ENCODE results near the gene APCDD1L. TPM values are rescaled to one million over a fixed set of nuclear protein-coding genes. Genes with fewer than 3 reads are reported as not detected.

The APCDD1L gene
- polyA plus RNA-seq, 1 of the 3 experiments (the other 2 are of a cell fraction) = 0.99 TPM

DNA sequence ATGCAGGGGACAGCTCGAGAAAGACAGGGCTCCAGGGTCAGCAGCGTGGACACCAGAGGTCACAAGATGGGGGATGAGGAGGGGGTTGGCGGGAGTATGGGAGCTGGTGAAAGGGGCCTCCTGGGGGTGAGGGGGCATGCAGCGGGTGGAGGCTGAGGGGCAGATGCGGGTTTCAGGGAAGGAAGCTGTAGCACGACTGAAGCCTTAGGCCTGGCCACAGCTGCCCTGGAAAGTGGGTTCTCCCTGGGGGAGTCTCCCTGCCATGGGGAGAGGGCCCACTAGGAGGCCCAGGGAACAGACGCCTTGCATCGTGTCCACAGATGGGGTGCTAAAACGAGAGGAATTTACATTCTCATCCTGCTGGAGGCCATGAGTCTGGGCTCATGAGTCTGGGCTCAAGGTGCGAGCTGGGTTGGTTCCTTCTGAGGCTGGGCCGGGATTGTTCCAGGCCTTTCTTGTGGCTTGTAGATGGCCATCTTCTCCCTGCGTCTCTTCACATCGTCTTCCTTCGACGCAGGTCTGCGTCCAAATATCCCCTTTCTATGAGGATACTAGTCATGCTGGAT, 18.0 kb downstream of the APCDD1L start:
- H3K4me2 ChIP-seq = no peak overlapping the region
- no peaks in the 10 kb centered on the region for H3K4me1 ChIP-seq (ENCODE audit: control insufficient read depth in 1 of 2, insufficient read depth in 2 of 2, low read depth in 1 of 2, low read length in 1 of 2)
- TF ChIP-seq ELF1 (IDR thresholded peaks at IDR 0.05) = no peak
- TF ChIP-seq, protein P1, sequence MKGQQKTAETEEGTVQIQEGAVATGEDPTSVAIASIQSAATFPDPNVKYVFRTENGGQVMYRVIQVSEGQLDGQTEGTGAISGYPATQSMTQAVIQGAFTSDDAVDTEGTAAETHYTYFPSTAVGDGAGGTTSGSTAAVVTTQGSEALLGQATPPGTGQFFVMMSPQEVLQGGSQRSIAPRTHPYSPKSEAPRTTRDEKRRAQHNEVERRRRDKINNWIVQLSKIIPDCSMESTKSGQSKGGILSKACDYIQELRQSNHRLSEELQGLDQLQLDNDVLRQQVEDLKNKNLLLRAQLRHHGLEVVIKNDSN (IDR thresholded peaks at IDR 0.05; ENCODE audit: borderline replicate concordance, low read depth) = no peak
- TF ChIP-seq GABPA (IDR thresholded peaks at IDR 0.05; ENCODE audit: low read depth) = no peak
- no peak for TF ChIP-seq MXI1 (IDR thresholded peaks at IDR 0.05; ENCODE audit: low read depth, low read length)
- no peak for TF ChIP-seq TEAD4 (IDR thresholded peaks at IDR 0.05; ENCODE audit: borderline replicate concordance, insufficient read depth)
- TF ChIP-seq, protein P2, sequence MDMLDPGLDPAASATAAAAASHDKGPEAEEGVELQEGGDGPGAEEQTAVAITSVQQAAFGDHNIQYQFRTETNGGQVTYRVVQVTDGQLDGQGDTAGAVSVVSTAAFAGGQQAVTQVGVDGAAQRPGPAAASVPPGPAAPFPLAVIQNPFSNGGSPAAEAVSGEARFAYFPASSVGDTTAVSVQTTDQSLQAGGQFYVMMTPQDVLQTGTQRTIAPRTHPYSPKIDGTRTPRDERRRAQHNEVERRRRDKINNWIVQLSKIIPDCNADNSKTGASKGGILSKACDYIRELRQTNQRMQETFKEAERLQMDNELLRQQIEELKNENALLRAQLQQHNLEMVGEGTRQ (IDR thresholded peaks at IDR 0.05; ENCODE audit: borderline replicate concordance, low read depth, low read length) = no peak
- TF ChIP-seq, protein P3, sequence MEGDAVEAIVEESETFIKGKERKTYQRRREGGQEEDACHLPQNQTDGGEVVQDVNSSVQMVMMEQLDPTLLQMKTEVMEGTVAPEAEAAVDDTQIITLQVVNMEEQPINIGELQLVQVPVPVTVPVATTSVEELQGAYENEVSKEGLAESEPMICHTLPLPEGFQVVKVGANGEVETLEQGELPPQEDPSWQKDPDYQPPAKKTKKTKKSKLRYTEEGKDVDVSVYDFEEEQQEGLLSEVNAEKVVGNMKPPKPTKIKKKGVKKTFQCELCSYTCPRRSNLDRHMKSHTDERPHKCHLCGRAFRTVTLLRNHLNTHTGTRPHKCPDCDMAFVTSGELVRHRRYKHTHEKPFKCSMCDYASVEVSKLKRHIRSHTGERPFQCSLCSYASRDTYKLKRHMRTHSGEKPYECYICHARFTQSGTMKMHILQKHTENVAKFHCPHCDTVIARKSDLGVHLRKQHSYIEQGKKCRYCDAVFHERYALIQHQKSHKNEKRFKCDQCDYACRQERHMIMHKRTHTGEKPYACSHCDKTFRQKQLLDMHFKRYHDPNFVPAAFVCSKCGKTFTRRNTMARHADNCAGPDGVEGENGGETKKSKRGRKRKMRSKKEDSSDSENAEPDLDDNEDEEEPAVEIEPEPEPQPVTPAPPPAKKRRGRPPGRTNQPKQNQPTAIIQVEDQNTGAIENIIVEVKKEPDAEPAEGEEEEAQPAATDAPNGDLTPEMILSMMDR (IDR thresholded peaks at IDR 0.05) = no peak
- TF ChIP-seq, protein P4, sequence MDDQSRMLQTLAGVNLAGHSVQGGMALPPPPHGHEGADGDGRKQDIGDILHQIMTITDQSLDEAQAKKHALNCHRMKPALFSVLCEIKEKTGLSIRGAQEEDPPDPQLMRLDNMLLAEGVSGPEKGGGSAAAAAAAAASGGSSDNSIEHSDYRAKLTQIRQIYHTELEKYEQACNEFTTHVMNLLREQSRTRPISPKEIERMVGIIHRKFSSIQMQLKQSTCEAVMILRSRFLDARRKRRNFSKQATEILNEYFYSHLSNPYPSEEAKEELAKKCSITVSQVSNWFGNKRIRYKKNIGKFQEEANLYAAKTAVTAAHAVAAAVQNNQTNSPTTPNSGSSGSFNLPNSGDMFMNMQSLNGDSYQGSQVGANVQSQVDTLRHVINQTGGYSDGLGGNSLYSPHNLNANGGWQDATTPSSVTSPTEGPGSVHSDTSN (IDR thresholded peaks at IDR 0.05) = no peak
- TF ChIP-seq, protein P5, sequence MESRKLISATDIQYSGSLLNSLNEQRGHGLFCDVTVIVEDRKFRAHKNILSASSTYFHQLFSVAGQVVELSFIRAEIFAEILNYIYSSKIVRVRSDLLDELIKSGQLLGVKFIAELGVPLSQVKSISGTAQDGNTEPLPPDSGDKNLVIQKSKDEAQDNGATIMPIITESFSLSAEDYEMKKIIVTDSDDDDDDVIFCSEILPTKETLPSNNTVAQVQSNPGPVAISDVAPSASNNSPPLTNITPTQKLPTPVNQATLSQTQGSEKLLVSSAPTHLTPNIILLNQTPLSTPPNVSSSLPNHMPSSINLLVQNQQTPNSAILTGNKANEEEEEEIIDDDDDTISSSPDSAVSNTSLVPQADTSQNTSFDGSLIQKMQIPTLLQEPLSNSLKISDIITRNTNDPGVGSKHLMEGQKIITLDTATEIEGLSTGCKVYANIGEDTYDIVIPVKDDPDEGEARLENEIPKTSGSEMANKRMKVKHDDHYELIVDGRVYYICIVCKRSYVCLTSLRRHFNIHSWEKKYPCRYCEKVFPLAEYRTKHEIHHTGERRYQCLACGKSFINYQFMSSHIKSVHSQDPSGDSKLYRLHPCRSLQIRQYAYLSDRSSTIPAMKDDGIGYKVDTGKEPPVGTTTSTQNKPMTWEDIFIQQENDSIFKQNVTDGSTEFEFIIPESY (IDR thresholded peaks at IDR 0.05; ENCODE audit: borderline replicate concordance, low read depth) = no peak
- TF ChIP-seq FOSL2 (IDR thresholded peaks at IDR 0.05; ENCODE audit: borderline replicate concordance, low read depth) = no peak
- no peak for TF ChIP-seq SIN3A (IDR thresholded peaks at IDR 0.05; ENCODE audit: borderline replicate concordance, low read depth, low read length)
- TF ChIP-seq, protein P6, sequence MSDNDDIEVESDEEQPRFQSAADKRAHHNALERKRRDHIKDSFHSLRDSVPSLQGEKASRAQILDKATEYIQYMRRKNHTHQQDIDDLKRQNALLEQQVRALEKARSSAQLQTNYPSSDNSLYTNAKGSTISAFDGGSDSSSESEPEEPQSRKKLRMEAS (IDR thresholded peaks at IDR 0.05; ENCODE audit: low read depth) = no peak
- TF ChIP-seq TAF1 (IDR thresholded peaks at IDR 0.05; ENCODE audit: borderline replicate concordance, low read depth, low read length) = no peak
- TF ChIP-seq RCOR1 (IDR thresholded peaks at IDR 0.05; ENCODE audit: low read length) = no peak
- no peak for TF ChIP-seq JUND (IDR thresholded peaks at IDR 0.05)
- TF ChIP-seq FOXM1 (IDR thresholded peaks at IDR 0.05; ENCODE audit: low read depth) = no peak
- TF ChIP-seq RXRA (IDR thresholded peaks at IDR 0.05; ENCODE audit: borderline replicate concordance, low read depth) = no peak
- no peak for TF ChIP-seq MEF2A (IDR thresholded peaks at IDR 0.05; ENCODE audit: borderline replicate concordance, low read depth)
- H2AFZ ChIP-seq (ENCODE audit: low read depth) = no peak overlapping the region
- POLR2A ChIA-PET = no interaction called here
- CTCF ChIA-PET = interaction anchor here (0.8 kb wide), 1 partner anchor 14 kb away, joined by 3 read pairs; no protein-coding TSS in a partner anchor
- no peak overlapping the region for H3K27ac ChIP-seq (ENCODE audit: low read depth in 2 of 2, low read length in 1 of 2)
- no peaks in the 10 kb centered on the region for H4K20me1 ChIP-seq (ENCODE audit: insufficient read depth)
- H3K9me3 ChIP-seq = no peaks in the 10 kb centered on the region
- no peaks in the 10 kb centered on the region for H3K27me3 ChIP-seq (ENCODE audit: insufficient read depth)
- no peak overlapping the region for H3K9ac ChIP-seq
- no peak for DNase-seq
- H3K79me2 ChIP-seq (ENCODE audit: insufficient read depth) = no peaks in the 10 kb centered on the region
- H3K9me2 ChIP-seq = no peaks in the 10 kb centered on the region
- no peak overlapping the region for H3K4me3 ChIP-seq (ENCODE audit: low read depth in 2 of 2, low read length in 1 of 2)
- 94% methylated on average over 14 of the region's 16 CpGs for WGBS (ENCODE audit: low lambda C conversion rate)
- no peaks in the 10 kb centered on the region for H3K36me3 ChIP-seq (replicated peaks in 1 of 2; ENCODE audit: control insufficient read depth in 1 of 2, insufficient read depth in 2 of 2, low read length in 1 of 2)
- peaks cover 1% of the 10 kb centered on the region for H3F3A ChIP-seq (replicated peaks; ENCODE audit: insufficient read depth)
